ENCODE results near the gene NUP188. TPM values are rescaled to one million over a fixed set of nuclear protein-coding genes. Genes with fewer than 3 reads are reported as not detected.

NUP188 gene
- total and polyA plus RNA-seq, 2 experiments from 2014 or later, result 28.1 TPM

DNA sequence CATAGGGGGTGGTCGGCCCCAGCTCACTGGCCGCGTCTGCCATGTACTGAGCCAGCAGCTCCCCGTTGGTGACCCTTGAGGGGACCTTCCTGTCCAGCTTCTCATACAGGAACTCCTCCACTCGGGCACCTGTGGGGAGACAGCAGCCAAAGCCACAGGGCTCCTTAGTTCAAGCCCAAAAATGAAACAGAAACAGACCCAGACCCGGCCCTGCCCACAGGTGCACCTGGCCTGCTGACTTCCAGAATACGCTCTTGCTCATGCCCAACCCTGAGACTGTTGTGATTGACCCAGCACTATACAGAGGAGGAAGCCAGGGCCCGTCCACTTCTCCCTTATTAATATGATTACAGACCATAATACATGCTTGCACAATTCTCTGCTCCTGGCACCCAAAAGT, 73.6 kb downstream of the NUP188 start:
- Histone ChIP-seq H3K4me2 (no peak overlapping the region), H2AFZ (no peak overlapping the region), H3K9me3 (ENCODE audit: low read depth) (no peaks in the 10 kb centered on the region), H3K27me3 (no peaks in the 10 kb centered on the region), H4K20me1 (ENCODE audit: insufficient read depth, poor library complexity, severe bottlenecking) (peaks cover 4% of the 10 kb centered on the region), H3K9me2 (replicated peaks; ENCODE audit: insufficient read depth) (no peaks in the 10 kb centered on the region), H3K4me1 (ENCODE audit: insufficient read depth) (peaks cover 8% of the 10 kb centered on the region), H3K27ac (no peak overlapping the region), H3K4me3 (no peak overlapping the region), H3K36me3 (replicated peaks; ENCODE audit: insufficient read depth, low read depth) (no peaks in the 10 kb centered on the region), H3K79me2 (peaks cover 44% of the 10 kb centered on the region)
- 94% methylated on average over 8 of the region's 8 CpGs for WGBS (ENCODE audit: low lambda C conversion rate, missing lambda C conversion rate)
- TF ChIP-seq EZH2 (IDR thresholded peaks at IDR 0.05; ENCODE audit: borderline replicate concordance) (no peak), EZH2phosphoT487 (IDR thresholded peaks at IDR 0.05; ENCODE audit: low read depth, severe bottlenecking, unreplicated experiment) (no peak)
- TF ChIP-seq, protein P1, sequence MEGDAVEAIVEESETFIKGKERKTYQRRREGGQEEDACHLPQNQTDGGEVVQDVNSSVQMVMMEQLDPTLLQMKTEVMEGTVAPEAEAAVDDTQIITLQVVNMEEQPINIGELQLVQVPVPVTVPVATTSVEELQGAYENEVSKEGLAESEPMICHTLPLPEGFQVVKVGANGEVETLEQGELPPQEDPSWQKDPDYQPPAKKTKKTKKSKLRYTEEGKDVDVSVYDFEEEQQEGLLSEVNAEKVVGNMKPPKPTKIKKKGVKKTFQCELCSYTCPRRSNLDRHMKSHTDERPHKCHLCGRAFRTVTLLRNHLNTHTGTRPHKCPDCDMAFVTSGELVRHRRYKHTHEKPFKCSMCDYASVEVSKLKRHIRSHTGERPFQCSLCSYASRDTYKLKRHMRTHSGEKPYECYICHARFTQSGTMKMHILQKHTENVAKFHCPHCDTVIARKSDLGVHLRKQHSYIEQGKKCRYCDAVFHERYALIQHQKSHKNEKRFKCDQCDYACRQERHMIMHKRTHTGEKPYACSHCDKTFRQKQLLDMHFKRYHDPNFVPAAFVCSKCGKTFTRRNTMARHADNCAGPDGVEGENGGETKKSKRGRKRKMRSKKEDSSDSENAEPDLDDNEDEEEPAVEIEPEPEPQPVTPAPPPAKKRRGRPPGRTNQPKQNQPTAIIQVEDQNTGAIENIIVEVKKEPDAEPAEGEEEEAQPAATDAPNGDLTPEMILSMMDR (IDR thresholded peaks at IDR 0.05; ENCODE audit: poor library complexity), result no peak
- DNase-seq (ENCODE audit: low spot score), result no peak

DNA sequence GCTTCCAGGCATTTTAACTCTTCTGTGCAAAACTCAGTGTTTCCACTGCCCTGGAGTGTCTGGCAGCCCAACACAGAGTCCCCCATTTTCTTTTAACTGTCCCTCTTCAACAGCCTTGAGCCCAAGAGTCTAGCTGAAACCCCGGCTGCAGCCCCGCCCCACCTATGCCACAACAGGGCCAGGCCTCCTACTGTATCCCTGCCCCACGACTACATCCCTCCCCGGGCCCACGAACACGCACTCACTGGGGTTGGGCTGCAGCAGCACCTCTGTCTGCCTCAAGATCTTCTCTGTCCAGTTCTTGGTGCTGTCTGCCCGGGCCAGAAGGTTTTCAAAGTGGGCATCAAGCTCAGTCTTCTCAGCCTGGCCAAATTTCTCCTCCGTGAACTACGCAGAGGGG, 74.5 kb downstream of the NUP188 start:
- H3K4me1 ChIP-seq (ENCODE audit: insufficient read depth), result peaks cover 17% of the 10 kb centered on the region
- H4K20me1 ChIP-seq (ENCODE audit: insufficient read depth, poor library complexity, severe bottlenecking), result peaks cover 4% of the 10 kb centered on the region
- no peaks in the 10 kb centered on the region for H3K9me3 ChIP-seq (ENCODE audit: low read depth)
- H3K36me3 ChIP-seq (replicated peaks; ENCODE audit: insufficient read depth, low read depth), result no peaks in the 10 kb centered on the region
- no peaks in the 10 kb centered on the region for H3K9me2 ChIP-seq (replicated peaks; ENCODE audit: insufficient read depth)
- H3K4me3 ChIP-seq, result no peak overlapping the region
- no peak overlapping the region for H3K27ac ChIP-seq
- TF ChIP-seq, protein P1 (IDR thresholded peaks at IDR 0.05; ENCODE audit: poor library complexity), result no peak
- TF ChIP-seq EZH2 (IDR thresholded peaks at IDR 0.05; ENCODE audit: borderline replicate concordance) (no peak), EZH2phosphoT487 (IDR thresholded peaks at IDR 0.05; ENCODE audit: low read depth, severe bottlenecking, unreplicated experiment) (no peak)
- 91% methylated on average over 9 of the region's 9 CpGs for WGBS (ENCODE audit: low lambda C conversion rate, missing lambda C conversion rate)
- H3K27me3 ChIP-seq, result no peaks in the 10 kb centered on the region
- no peak overlapping the region for H3K4me2 ChIP-seq
- H2AFZ ChIP-seq, result no peak overlapping the region
- H3K79me2 ChIP-seq, result peaks cover 50% of the 10 kb centered on the region
- peak; percentile 4 for DNase-seq (ENCODE audit: low spot score)

DNA sequence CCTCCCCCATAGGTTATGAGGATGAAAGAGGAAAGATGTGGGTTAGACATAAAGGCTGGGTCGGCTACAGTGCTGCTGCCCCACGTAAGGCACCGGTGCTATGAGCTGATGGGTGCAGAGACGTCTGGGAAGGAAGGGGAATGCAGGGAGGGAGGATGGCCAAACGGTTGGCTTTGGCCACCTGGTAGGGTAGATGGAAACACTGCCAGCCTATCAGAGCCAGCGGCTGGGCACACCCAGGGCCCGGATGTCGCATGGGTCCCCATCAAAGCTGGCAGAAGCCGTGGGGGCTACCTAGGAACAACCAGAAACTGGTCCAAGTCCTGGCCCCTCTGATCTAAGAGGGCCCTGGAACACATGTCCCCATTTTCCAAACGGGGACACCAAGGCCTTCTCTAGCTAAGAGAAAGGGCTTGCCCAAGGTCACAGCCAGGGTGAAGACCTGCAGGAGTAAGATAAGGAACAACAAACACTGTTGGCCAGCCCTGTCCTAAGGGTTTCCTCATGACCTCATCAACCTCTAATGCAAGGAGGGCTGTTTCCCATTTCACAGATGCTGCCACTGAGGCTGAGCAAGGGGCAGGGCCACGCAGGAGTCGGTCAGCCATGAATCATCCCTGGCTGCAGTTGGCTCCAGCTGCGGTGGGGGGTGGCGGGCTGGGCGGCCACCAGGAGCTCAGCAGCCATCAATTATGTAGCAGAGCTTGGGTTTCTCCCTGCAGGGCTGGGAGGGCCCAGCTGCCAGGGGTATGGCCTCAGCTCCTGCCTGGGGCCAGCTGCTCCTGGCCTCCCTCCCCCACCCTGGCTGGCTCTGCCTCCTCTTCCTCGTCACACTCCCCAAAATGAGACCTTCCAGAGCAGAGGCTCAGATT, 75.8 kb downstream of the NUP188 start:
- Histone ChIP-seq H3K4me1 (ENCODE audit: insufficient read depth) (peaks cover 24% of the 10 kb centered on the region), H3K9me2 (replicated peaks; ENCODE audit: insufficient read depth) (no peaks in the 10 kb centered on the region), H3K4me2 (no peak overlapping the region), H3K9me3 (ENCODE audit: low read depth) (no peaks in the 10 kb centered on the region), H3K36me3 (replicated peaks; ENCODE audit: insufficient read depth, low read depth) (no peaks in the 10 kb centered on the region), H3K79me2 (peaks cover 58% of the 10 kb centered on the region), H2AFZ (no peak overlapping the region), H3K4me3 (no peak overlapping the region), H3K27me3 (no peaks in the 10 kb centered on the region), H4K20me1 (ENCODE audit: insufficient read depth, poor library complexity, severe bottlenecking) (peaks cover 4% of the 10 kb centered on the region), H3K27ac (peak overlapping the region; percentile 23)
- DNase-seq (ENCODE audit: low spot score), result peak; percentile 45
- 69% methylated on average over 16 of the region's 16 CpGs for WGBS (ENCODE audit: low lambda C conversion rate, missing lambda C conversion rate)
- TF ChIP-seq EZH2phosphoT487 (IDR thresholded peaks at IDR 0.05; ENCODE audit: low read depth, severe bottlenecking, unreplicated experiment) (no peak), EZH2 (IDR thresholded peaks at IDR 0.05; ENCODE audit: borderline replicate concordance) (no peak)
- TF ChIP-seq, protein P1 (IDR thresholded peaks at IDR 0.05; ENCODE audit: poor library complexity), result no peak

Data from hepatocyte (in vitro differentiated cells).